ENCODE results near the gene COL23A1. TPM values are rescaled to one million over a fixed set of nuclear protein-coding genes. Genes with fewer than 3 reads are reported as not detected.

The COL23A1 gene
- total RNA-seq, 2 donors from 2014 or later, result 1.5 to 2.5 TPM

DNA sequence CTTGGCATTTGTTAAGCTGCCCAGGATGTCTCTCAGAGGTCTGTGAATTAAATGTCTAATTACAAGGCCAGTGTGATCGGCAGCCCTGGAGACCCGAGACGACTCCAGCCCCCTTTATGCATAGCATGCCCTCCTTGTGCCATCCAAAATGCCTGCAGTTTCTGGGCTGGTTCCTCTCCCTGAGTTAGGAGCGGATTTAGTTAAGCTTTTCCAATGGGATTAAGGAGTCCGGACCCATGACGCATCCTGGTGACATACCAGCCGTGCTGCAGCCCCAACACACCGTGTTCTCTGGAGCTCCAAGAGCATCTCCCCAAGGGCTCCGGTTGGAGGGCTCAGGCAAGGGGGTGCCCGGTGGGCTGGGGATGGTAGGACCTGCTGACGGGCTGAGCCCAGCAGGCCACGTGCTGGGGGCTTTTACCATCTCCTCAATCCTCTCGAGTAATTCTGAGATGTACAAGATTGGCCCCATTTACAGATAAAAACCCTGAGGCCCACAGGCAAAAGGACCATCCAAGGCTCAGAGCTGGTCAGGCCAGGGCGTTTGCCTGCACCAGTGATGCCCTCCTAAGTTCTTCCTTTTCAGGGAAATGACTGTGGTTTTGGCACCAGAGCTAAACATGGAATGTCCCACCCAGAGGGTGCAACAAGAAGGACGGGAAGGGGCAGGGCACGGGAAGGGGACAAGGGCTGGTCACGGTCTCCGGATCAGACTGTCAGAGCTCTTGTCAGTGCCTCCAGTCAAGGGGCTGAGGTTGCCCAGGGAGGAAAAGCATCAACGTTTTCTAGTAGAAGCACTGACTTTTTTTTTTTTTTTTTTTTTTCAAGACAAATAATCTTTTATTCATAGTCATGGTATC is 275.0 kb downstream of the COL23A1 start:
- no peaks in the 10 kb centered on the region for H3K9me3 ChIP-seq
- no peak overlapping the region for H3K27ac ChIP-seq
- no peak for ATAC-seq (ENCODE audit: insufficient number of reproducible peaks, low FRiP score, low read depth)
- DNase-seq (ENCODE audit: low spot score), result no peak
- TF ChIP-seq, protein P1, sequence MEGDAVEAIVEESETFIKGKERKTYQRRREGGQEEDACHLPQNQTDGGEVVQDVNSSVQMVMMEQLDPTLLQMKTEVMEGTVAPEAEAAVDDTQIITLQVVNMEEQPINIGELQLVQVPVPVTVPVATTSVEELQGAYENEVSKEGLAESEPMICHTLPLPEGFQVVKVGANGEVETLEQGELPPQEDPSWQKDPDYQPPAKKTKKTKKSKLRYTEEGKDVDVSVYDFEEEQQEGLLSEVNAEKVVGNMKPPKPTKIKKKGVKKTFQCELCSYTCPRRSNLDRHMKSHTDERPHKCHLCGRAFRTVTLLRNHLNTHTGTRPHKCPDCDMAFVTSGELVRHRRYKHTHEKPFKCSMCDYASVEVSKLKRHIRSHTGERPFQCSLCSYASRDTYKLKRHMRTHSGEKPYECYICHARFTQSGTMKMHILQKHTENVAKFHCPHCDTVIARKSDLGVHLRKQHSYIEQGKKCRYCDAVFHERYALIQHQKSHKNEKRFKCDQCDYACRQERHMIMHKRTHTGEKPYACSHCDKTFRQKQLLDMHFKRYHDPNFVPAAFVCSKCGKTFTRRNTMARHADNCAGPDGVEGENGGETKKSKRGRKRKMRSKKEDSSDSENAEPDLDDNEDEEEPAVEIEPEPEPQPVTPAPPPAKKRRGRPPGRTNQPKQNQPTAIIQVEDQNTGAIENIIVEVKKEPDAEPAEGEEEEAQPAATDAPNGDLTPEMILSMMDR (IDR thresholded peaks at IDR 0.05), result no peak
- no peaks in the 10 kb centered on the region for H3K4me1 ChIP-seq (ENCODE audit: control insufficient read depth in 1 of 2, low read depth in 2 of 2)
- H3K27me3 ChIP-seq (replicated peaks; ENCODE audit: insufficient read depth), result no peaks in the 10 kb centered on the region
- H3K4me3 ChIP-seq, result no peak overlapping the region
- no peaks in the 10 kb centered on the region for H3K36me3 ChIP-seq

DNA sequence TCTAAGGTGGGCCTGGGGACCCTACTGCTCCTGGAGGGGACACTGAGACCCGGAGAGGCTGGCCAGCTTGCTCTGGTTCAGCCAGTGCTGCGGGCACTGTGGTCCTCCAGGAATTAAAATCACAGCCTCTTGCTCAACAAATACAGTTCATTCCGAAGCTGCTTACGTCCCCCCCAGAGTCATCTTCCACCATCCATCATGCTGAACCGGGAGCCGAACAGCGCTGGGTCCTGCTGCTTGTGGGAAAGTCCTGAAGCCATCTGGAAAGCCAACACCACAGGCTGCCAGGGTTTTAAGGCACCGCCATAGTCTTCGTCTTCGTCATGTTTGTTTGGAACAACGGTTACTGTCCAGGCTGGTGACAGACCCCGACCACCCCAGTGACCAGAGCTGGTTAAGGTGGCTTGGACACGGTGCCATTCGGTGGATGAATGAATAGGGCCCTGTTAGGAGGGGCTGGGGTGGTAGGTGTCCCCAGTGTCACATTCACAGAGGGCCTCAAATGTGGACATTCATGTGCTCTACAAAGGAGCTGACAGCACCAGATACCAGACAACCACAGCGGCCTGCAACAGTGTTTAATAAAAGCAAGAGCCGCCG is 276.0 kb downstream of the COL23A1 start:
- Histone ChIP-seq H3K4me3 (no peak overlapping the region), H3K27me3 (replicated peaks; ENCODE audit: insufficient read depth) (no peaks in the 10 kb centered on the region), H3K36me3 (no peaks in the 10 kb centered on the region), H3K9me3 (no peaks in the 10 kb centered on the region), H3K27ac (no peak overlapping the region), H3K4me1 (ENCODE audit: control insufficient read depth in 1 of 2, low read depth in 2 of 2) (no peaks in the 10 kb centered on the region)
- no peak for ATAC-seq (ENCODE audit: insufficient number of reproducible peaks, low FRiP score, low read depth)
- no peak for DNase-seq (ENCODE audit: low spot score)
- TF ChIP-seq, protein P1 (IDR thresholded peaks at IDR 0.05), result no peak

DNA sequence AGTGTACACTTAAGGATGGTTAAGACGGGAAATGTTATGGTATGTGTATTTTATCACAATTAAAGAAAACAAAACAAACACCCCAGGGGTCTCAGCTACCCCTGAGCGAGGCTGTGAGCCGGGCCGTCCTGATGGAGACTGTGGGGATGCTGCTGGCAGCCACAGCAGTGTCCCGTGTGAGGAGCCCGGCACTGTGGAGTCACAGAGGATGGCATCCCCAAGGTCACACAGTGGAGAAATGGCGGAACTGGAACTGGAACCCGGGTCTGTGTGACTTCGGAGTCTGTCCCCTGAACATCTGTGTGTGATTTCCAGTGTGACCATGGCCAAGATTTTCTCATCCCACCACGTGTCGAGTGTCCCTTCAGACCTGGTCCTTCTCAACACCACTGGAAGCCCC is 276.9 kb downstream of the COL23A1 start:
- Histone ChIP-seq H3K36me3 (no peaks in the 10 kb centered on the region), H3K4me3 (no peak overlapping the region), H3K27me3 (replicated peaks; ENCODE audit: insufficient read depth) (no peaks in the 10 kb centered on the region), H3K9me3 (no peaks in the 10 kb centered on the region), H3K4me1 (ENCODE audit: control insufficient read depth in 1 of 2, low read depth in 2 of 2) (no peaks in the 10 kb centered on the region), H3K27ac (no peak overlapping the region)
- no peak for DNase-seq (ENCODE audit: low spot score)
- no peak for ATAC-seq (ENCODE audit: insufficient number of reproducible peaks, low FRiP score, low read depth)
- TF ChIP-seq, protein P1 (IDR thresholded peaks at IDR 0.05), result no peak

DNA sequence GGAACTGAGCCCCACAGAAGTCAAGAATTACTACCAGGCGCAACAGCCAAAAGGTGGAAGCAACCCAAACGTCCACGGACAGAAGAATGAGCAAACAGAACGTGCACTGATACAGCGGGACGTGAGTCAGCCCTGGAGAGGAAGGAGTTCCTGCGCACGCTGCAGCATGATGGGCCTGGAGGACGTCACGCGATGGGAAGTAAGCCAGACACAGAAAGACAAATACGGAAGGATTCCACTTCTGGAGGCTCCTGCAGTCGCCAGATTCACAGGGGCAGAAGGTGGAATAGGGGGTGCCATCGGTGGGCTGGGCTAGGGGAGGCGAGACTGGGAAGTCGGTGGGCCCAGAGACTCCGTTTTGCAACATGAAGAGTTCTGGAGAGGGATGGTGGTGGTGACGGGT is 277.3 kb downstream of the COL23A1 start:
- DNase-seq (ENCODE audit: low spot score), result no peak
- H3K9me3 ChIP-seq, result no peaks in the 10 kb centered on the region
- TF ChIP-seq, protein P1 (IDR thresholded peaks at IDR 0.05), result no peak
- no peaks in the 10 kb centered on the region for H3K4me1 ChIP-seq (ENCODE audit: control insufficient read depth in 1 of 2, low read depth in 2 of 2)
- no peaks in the 10 kb centered on the region for H3K36me3 ChIP-seq
- H3K4me3 ChIP-seq, result no peak overlapping the region
- H3K27ac ChIP-seq, result no peak overlapping the region
- no peaks in the 10 kb centered on the region for H3K27me3 ChIP-seq (replicated peaks; ENCODE audit: insufficient read depth)
- ATAC-seq (ENCODE audit: insufficient number of reproducible peaks, low FRiP score, low read depth), result no peak

DNA sequence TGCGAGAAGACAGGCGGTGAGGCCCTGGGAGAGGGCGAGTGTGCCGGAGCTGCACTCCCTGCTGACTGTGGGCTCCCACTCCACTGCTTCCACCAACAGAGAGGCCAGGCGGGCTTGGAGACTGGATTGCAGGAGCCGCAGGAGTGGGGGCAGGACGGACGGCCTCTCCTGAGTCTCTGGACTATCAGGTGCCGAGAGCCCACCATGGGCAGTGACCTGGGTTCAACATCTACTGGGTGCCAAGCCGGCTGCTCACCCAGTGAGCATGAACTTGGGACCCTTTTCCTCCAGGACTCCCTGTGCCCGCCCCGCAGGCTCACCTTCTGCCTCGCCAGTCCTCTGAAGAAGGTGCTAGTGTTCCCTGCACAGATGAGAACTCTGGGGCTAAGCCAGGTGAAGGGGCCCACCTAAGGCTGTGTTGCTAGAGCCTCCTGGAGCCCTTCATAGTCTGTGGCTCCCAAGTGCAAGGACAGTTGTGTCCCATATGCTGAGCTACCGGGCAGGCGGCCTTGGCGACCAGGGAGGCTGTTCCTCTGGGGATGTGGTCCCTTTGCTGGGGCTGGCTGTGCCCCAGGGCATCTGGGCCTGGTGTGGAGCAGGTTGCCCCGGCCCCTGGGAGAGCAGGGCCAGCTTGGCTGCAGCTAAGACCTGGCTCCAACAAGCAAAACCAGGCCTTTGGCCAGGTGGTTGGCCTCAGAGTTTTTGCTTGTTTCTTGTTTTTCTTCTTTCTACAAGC is 279.9 kb downstream of the COL23A1 start:
- no peak overlapping the region for H3K4me3 ChIP-seq
- ATAC-seq (ENCODE audit: insufficient number of reproducible peaks, low FRiP score, low read depth), result no peak

More for the DNA sequence above, 279.9 kb downstream of the COL23A1 start:
- TF ChIP-seq, protein P1 (IDR thresholded peaks at IDR 0.05), result no peak
- no peaks in the 10 kb centered on the region for H3K36me3 ChIP-seq
- no peak for DNase-seq (ENCODE audit: low spot score)
- no peaks in the 10 kb centered on the region for H3K27me3 ChIP-seq (replicated peaks; ENCODE audit: insufficient read depth)
- H3K4me1 ChIP-seq (ENCODE audit: control insufficient read depth in 1 of 2, low read depth in 2 of 2), result no peaks in the 10 kb centered on the region
- no peaks in the 10 kb centered on the region for H3K9me3 ChIP-seq
- no peak overlapping the region for H3K27ac ChIP-seq

Measured in thoracic aorta (tissue), 2 donors.